ENCODE data around the gene HAUS8.

The HAUS8 gene

GRCh38 chr19:17078920-17079709 is 3.9 kb upstream of the HAUS8 start:
- intact Hi-C loops (cut with DNase I) = loop anchor here (10.0 kb wide), 1 partner anchor 206 kb away; the partner anchor contains the start of gene ANKLE1
- DNase-seq = peak in 24 of 42 donors; percentile 17 to 72 (median 44)

- intact Hi-C loops (cut with DNase I) = loop anchor here (10.0 kb wide), 1 partner anchor 207 kb away; the partner anchor contains the start of gene ANKLE1
- DNase-seq = no peak
These were observed 3.0 kb upstream of the HAUS8 start for GRCh38 chr19:17078036-17078919.

- no peak for DNase-seq
- intact Hi-C loops (cut with DNase I) = loop anchor here (10.0 kb wide), 1 partner anchor 207 kb away; the partner anchor contains the start of gene ANKLE1
These were observed 2.3 kb upstream of the HAUS8 start for GRCh38 chr19:17077447-17078028.

- peak in 1 of 42 donors; percentile 29 for DNase-seq
- intact Hi-C loops (cut with DNase I) = loop anchor here (10.0 kb wide), 1 partner anchor 208 kb away; the partner anchor contains the start of gene ANKLE1
These were observed 1.3 kb upstream of the HAUS8 start for GRCh38 chr19:17076543-17076991.

- intact Hi-C loops (cut with DNase I) = loop anchor here (10.0 kb wide), 1 partner anchor 209 kb away; the partner anchor contains the start of gene ANKLE1
These were observed 751 bp upstream of the HAUS8 start for GRCh38 chr19:17075864-17076542.

GRCh38 chr19:17074634-17075034 is 618 bp downstream of the HAUS8 start:
- intact Hi-C loops (cut with DNase I) = loop anchor here (10.0 kb wide), 1 partner anchor 210 kb away; the partner anchor contains the start of gene ANKLE1
- no peak for DNase-seq

More at GRCh38 chr19:17075864-17076542, 751 bp upstream of the HAUS8 start:
- peak in 17 of 42 donors; percentile 21 to 59 (median 32) for DNase-seq

GRCh38 chr19:17073869-17074633 is 1.2 kb downstream of the HAUS8 start:
- DNase-seq = no peak
- intact Hi-C loops (cut with DNase I) = loop anchor here (10.0 kb wide), 1 partner anchor 211 kb away; the partner anchor contains the start of gene ANKLE1

GRCh38 chr19:17070912-17071311 is 4.3 kb downstream of the HAUS8 start:
- intact Hi-C loops (cut with DNase I) = loop anchor here (10.0 kb wide), 1 partner anchor 214 kb away; the partner anchor contains the start of gene ANKLE1

GRCh38 chr19:17070421-17070820 is 4.8 kb downstream of the HAUS8 start:
- intact Hi-C loops (cut with DNase I) = loop anchor here (10.0 kb wide), 1 partner anchor 214 kb away; the partner anchor contains the start of gene ANKLE1
- no peak for DNase-seq

More at GRCh38 chr19:17070912-17071311, 4.3 kb downstream of the HAUS8 start:
- no peak for DNase-seq

- intact Hi-C loops (cut with DNase I) = loop anchor here (10.0 kb wide), 1 partner anchor 166 kb away; no protein-coding TSS in a partner anchor
- no peak for DNase-seq
These were observed 6.1 kb downstream of the HAUS8 start for GRCh38 chr19:17069193-17069592.

GRCh38 chr19:17063428-17063827 is 11.8 kb downstream of the HAUS8 start:
- no peak for DNase-seq
- intact Hi-C loops (cut with DNase I) = loop anchor here (10.0 kb wide), 1 partner anchor 171 kb away; no protein-coding TSS in a partner anchor

- no peak for DNase-seq
- intact Hi-C loops (cut with DNase I) = loop anchor here (10.0 kb wide), 1 partner anchor 173 kb away; no protein-coding TSS in a partner anchor
These were observed 13.6 kb downstream of the HAUS8 start for GRCh38 chr19:17061691-17062090.

- DNase-seq = no peak
- intact Hi-C loops (cut with DNase I) = loop anchor here (10.0 kb wide), 1 partner anchor 174 kb away; no protein-coding TSS in a partner anchor
These were observed 14.0 kb downstream of the HAUS8 start for GRCh38 chr19:17061205-17061604.

- intact Hi-C loops (cut with DNase I) = loop anchor here (10.0 kb wide), 1 partner anchor 174 kb away; no protein-coding TSS in a partner anchor
- DNase-seq = no peak
These were observed 14.4 kb downstream of the HAUS8 start for GRCh38 chr19:17060802-17061201.

- intact Hi-C loops (cut with DNase I) = no loop called here
- DNase-seq = no peak
These were observed 17.0 kb downstream of the HAUS8 start for GRCh38 chr19:17058236-17058635.

- intact Hi-C loops (cut with DNase I) = no loop called here
- DNase-seq = no peak
These were observed 19.6 kb downstream of the HAUS8 start for GRCh38 chr19:17055636-17056035.

- peak in 17 of 42 donors; percentile 20 to 75 (median 45) for DNase-seq
- intact Hi-C loops (cut with DNase I) = loop anchor here (5.0 kb wide), 1 partner anchor 277 kb away; no protein-coding TSS in a partner anchor
These were observed 20.5 kb downstream of the HAUS8 start for GRCh38 chr19:17054746-17055145.
